ENCODE data around the gene CEBPG. TPM values are rescaled to one million over a fixed set of nuclear protein-coding genes. Genes with fewer than 3 reads are reported as not detected.
A peak's percentile ranks its signal among the peaks of the same experiment; 100 is the strongest.

CEBPG gene
- total RNA-seq, 1 experiment from 2014 or later = 51.1 TPM

GRCh38 chr19:33370783-33371182 lies 2.7 kb upstream of the CEBPG start (continued):
- no peak for TF ChIP-seq MAX (IDR thresholded peaks at IDR 0.05)

GRCh38 chr19:33374236-33374714 lies 766 bp downstream of the CEBPG start:
- H3K27me3 ChIP-seq (ENCODE audit: insufficient read depth, low read length) = no peaks in the 10 kb centered on the region
- peaks cover 30 to 49% of the 10 kb centered on the region in 2 experiments for H3K4me1 ChIP-seq (ENCODE audit: control insufficient read depth in 1 of 2, insufficient read depth in 2 of 2, low read length in 2 of 2)
- CTCF ChIA-PET = no interaction called here
- RAD21 ChIA-PET (ENCODE audit: low non-redundant PET in 1 of 2, low total read pairs in 2 of 2, uncharacterized antibody in 2 of 2, unreplicated experiment in 2 of 2) = interaction anchor here in 1 of 2 experiments (0.6 kb wide), 1 partner anchor 449 kb away, joined by 6 read pairs; no protein-coding TSS in a partner anchor
- DNase-seq (ENCODE audit: low read depth, low spot score) (no peak), ATAC-seq (peak; percentile 37; the same call in 1 of the 2 replicates)
- POLR2A ChIA-PET = interaction anchor here (1.0 to 2.6 kb wide), 5 partner anchors 9 to 198 kb away, joined by 3 to 17 read pairs (median 5); partner anchors contain the start of gene CEBPA
- peak overlapping the region; percentile 93 for H3K27ac ChIP-seq (ENCODE audit: low read depth, low read length)
- H3K4me3 ChIP-seq (replicated peaks in 1 of 2; ENCODE audit: low read depth in 1 of 2, low read length in 2 of 2) = peak overlapping the region; percentile 90 to 94
- peak overlapping the region; percentile 98 for H3K4me2 ChIP-seq (ENCODE audit: low read length)
- no peaks in the 10 kb centered on the region for H3K9me2 ChIP-seq (ENCODE audit: insufficient read depth)
- intact Hi-C loops (cut with micrococcal nuclease) = no loop called here
- peaks cover 31% of the 10 kb centered on the region; the same call in 1 of the 2 replicates for H4K20me1 ChIP-seq (ENCODE audit: insufficient read depth)
- H3K79me2 ChIP-seq (ENCODE audit: insufficient read depth, low read length) = peaks cover 53% of the 10 kb centered on the region
- no peak overlapping the region for H2AFZ ChIP-seq (ENCODE audit: low read depth, low read length, poor library complexity, severe bottlenecking)
- TF ChIP-seq ELF1 (IDR thresholded peaks at IDR 0.05; ENCODE audit: borderline replicate concordance, low read depth) (no peak), FOSL1 (IDR thresholded peaks at IDR 0.05; ENCODE audit: low read depth) (no peak), ZNF274 (IDR thresholded peaks at IDR 0.05; ENCODE audit: low read depth, low read length) (no peak), POLR2A (IDR thresholded peaks at IDR 0.05; ENCODE audit: borderline replicate concordance, extremely low read depth, insufficient read depth, insufficient read length) (no peak), CTCF (IDR thresholded peaks at IDR 0.05 in 2 of 3, conservative IDR thresholded peaks at IDR 0.05 in 1 of 3; ENCODE audit: borderline replicate concordance in 1 of 3, insufficient read depth in 1 of 3, low read depth in 2 of 3, low read length in 2 of 3) (no peak), TCF7L2 (IDR thresholded peaks at IDR 0.05; ENCODE audit: borderline replicate concordance, extremely low read depth, insufficient read depth, insufficient read length) (no peak), EZH2 (IDR thresholded peaks at IDR 0.05) (no peak), EGR1 (IDR thresholded peaks at IDR 0.05; ENCODE audit: low read depth) (no peak), SIN3A (IDR thresholded peaks at IDR 0.05; ENCODE audit: low read depth) (no peak), ZFX (IDR thresholded peaks at IDR 0.05) (no peak), SP1 (IDR thresholded peaks at IDR 0.05; ENCODE audit: low read depth) (no peak), POLR2AphosphoS5 (IDR thresholded peaks at IDR 0.05; ENCODE audit: low read depth, low read length) (no peak), YY1 (IDR thresholded peaks at IDR 0.05; ENCODE audit: extremely low read depth, insufficient replicate concordance, low read depth, low read length) (no peak), SRF (IDR thresholded peaks at IDR 0.05; ENCODE audit: low read depth) (no peak), MAX (IDR thresholded peaks at IDR 0.05) (no peak), JUND (IDR thresholded peaks at IDR 0.05) (no peak), EZH2phosphoT487 (IDR thresholded peaks at IDR 0.05; ENCODE audit: borderline replicate concordance) (no peak)
- H3K9me3 ChIP-seq (ENCODE audit: control insufficient read depth in 1 of 2, insufficient read depth in 1 of 2, low read depth in 1 of 2, low read length in 2 of 2) = no peaks in the 10 kb centered on the region
- BruUV-seq (replicated peaks) = no TSS peak
- H3K36me3 ChIP-seq (ENCODE audit: control insufficient read depth in 1 of 2, insufficient read depth in 2 of 2, low read length in 2 of 2) = peaks cover 0 to 5% of the 10 kb centered on the region in 2 experiments; a peak in 2 of 4 replicates
- H3K9ac ChIP-seq (ENCODE audit: low read length) = peak overlapping the region; percentile 87
